ENCODE results near the gene AK9. TPM values are rescaled to one million over a fixed set of nuclear protein-coding genes. Genes with fewer than 3 reads are reported as not detected.
A peak's percentile ranks its signal among the peaks of the same experiment; 100 is the strongest.

AK9 gene
- total RNA-seq, 1 experiment from 2014 or later, result 2.6 TPM

- peak; percentile 92 for DNase-seq (ENCODE audit: low spot score)
- H3K4me1 ChIP-seq (ENCODE audit: insufficient read depth, low read length, poor library complexity, severe bottlenecking), result peaks cover 4% of the 10 kb centered on the region
- BruUV-seq (replicated peaks), result no TSS peak
- no peak overlapping the region for H3K4me3 ChIP-seq (ENCODE audit: low read depth, low read length, poor library complexity, severe bottlenecking)
- no peak overlapping the region for H3K27ac ChIP-seq (ENCODE audit: low read depth, low read length, poor library complexity, severe bottlenecking)
- intact Hi-C loops (cut with micrococcal nuclease; ENCODE audit: unreplicated experiment), result loop anchor here (1.0 to 5.0 kb wide), 3 partner anchors 178 to 686 kb away; no protein-coding TSS in a partner anchor
- TF ChIP-seq, protein P1, sequence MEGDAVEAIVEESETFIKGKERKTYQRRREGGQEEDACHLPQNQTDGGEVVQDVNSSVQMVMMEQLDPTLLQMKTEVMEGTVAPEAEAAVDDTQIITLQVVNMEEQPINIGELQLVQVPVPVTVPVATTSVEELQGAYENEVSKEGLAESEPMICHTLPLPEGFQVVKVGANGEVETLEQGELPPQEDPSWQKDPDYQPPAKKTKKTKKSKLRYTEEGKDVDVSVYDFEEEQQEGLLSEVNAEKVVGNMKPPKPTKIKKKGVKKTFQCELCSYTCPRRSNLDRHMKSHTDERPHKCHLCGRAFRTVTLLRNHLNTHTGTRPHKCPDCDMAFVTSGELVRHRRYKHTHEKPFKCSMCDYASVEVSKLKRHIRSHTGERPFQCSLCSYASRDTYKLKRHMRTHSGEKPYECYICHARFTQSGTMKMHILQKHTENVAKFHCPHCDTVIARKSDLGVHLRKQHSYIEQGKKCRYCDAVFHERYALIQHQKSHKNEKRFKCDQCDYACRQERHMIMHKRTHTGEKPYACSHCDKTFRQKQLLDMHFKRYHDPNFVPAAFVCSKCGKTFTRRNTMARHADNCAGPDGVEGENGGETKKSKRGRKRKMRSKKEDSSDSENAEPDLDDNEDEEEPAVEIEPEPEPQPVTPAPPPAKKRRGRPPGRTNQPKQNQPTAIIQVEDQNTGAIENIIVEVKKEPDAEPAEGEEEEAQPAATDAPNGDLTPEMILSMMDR (conservative IDR thresholded peaks at IDR 0.05; ENCODE audit: low read depth, low read length), result peak; percentile 99
- TF ChIP-seq EZH2 (IDR thresholded peaks at IDR 0.05; ENCODE audit: borderline replicate concordance, low read depth, low read length, poor library complexity, severe bottlenecking), result no peak
- POLR2A ChIA-PET (ENCODE audit: low non-redundant PET), result no interaction called here
- H3K27me3 ChIP-seq (replicated peaks; ENCODE audit: insufficient read depth, low read depth, low read length, poor library complexity), result no peaks in the 10 kb centered on the region
- H3K36me3 ChIP-seq (ENCODE audit: insufficient read depth, low read length, poor library complexity, severe bottlenecking), result no peaks in the 10 kb centered on the region
- H3K9me3 ChIP-seq (ENCODE audit: low read depth, low read length, poor library complexity, severe bottlenecking), result no peaks in the 10 kb centered on the region
- CTCF ChIA-PET, result interaction anchor here (0.6 to 3.7 kb wide), 6 partner anchors 10 to 687 kb away, joined by 3 to 61 read pairs (median 4); partner anchors contain the start of genes AK9 and FIG4
Measured at GRCh38 chr6:109705258-109705657, 14.3 kb upstream of the AK9 start.

GRCh38 chr6:109702791-109703190 is 11.8 kb upstream of the AK9 start:
- intact Hi-C loops (cut with micrococcal nuclease; ENCODE audit: unreplicated experiment), result no loop called here
- Histone ChIP-seq H3K4me1 (ENCODE audit: insufficient read depth, low read length, poor library complexity, severe bottlenecking) (peaks cover 4% of the 10 kb centered on the region), H3K9me3 (ENCODE audit: low read depth, low read length, poor library complexity, severe bottlenecking) (no peaks in the 10 kb centered on the region), H3K27me3 (replicated peaks; ENCODE audit: insufficient read depth, low read depth, low read length, poor library complexity) (no peaks in the 10 kb centered on the region), H3K27ac (ENCODE audit: low read depth, low read length, poor library complexity, severe bottlenecking) (no peak overlapping the region), H3K36me3 (ENCODE audit: insufficient read depth, low read length, poor library complexity, severe bottlenecking) (no peaks in the 10 kb centered on the region), H3K4me3 (ENCODE audit: low read depth, low read length, poor library complexity, severe bottlenecking) (no peak overlapping the region)
- DNase-seq (ENCODE audit: low spot score), result no peak
- ChIA-PET CTCF (interaction anchor here (0.6 to 3.7 kb wide), 2 partner anchors 337 to 377 kb away, joined by 3 to 61 read pairs; no protein-coding TSS in a partner anchor), POLR2A (ENCODE audit: low non-redundant PET) (no interaction called here)
- no peak for TF ChIP-seq EZH2 (IDR thresholded peaks at IDR 0.05; ENCODE audit: borderline replicate concordance, low read depth, low read length, poor library complexity, severe bottlenecking)
- TF ChIP-seq, protein P1 (conservative IDR thresholded peaks at IDR 0.05; ENCODE audit: low read depth, low read length), result no peak
- BruUV-seq (replicated peaks), result no TSS peak

- Histone ChIP-seq H3K36me3 (ENCODE audit: insufficient read depth, low read length, poor library complexity, severe bottlenecking) (no peaks in the 10 kb centered on the region), H3K27me3 (replicated peaks; ENCODE audit: insufficient read depth, low read depth, low read length, poor library complexity) (no peaks in the 10 kb centered on the region), H3K27ac (ENCODE audit: low read depth, low read length, poor library complexity, severe bottlenecking) (no peak overlapping the region), H3K4me3 (ENCODE audit: low read depth, low read length, poor library complexity, severe bottlenecking) (no peak overlapping the region), H3K9me3 (ENCODE audit: low read depth, low read length, poor library complexity, severe bottlenecking) (no peaks in the 10 kb centered on the region), H3K4me1 (ENCODE audit: insufficient read depth, low read length, poor library complexity, severe bottlenecking) (peaks cover 4% of the 10 kb centered on the region)
- ChIA-PET CTCF (interaction anchor here (1.0 kb wide), 1 partner anchor 338 kb away, joined by 3 read pairs; no protein-coding TSS in a partner anchor), POLR2A (ENCODE audit: low non-redundant PET) (no interaction called here)
- TF ChIP-seq, protein P1 (conservative IDR thresholded peaks at IDR 0.05; ENCODE audit: low read depth, low read length), result no peak
- no peak for TF ChIP-seq EZH2 (IDR thresholded peaks at IDR 0.05; ENCODE audit: borderline replicate concordance, low read depth, low read length, poor library complexity, severe bottlenecking)
- BruUV-seq (replicated peaks), result no TSS peak
- intact Hi-C loops (cut with micrococcal nuclease; ENCODE audit: unreplicated experiment), result no loop called here
- no peak for DNase-seq (ENCODE audit: low spot score)
Measured at GRCh38 chr6:109701774-109702173, 10.8 kb upstream of the AK9 start.

All from A673 (cell line).